ENCODE data around the gene TLR7.

TLR7 gene

GRCh38 chrX:12891915-12892506 is 25.1 kb downstream of the TLR7 start:
- no peak for FAIRE-seq

- FAIRE-seq, result no peak
These were observed 25.8 kb downstream of the TLR7 start for GRCh38 chrX:12892716-12893115.

- FAIRE-seq, result no peak
These were observed 27.5 kb downstream of the TLR7 start for GRCh38 chrX:12894074-12895030.

GRCh38 chrX:12895866-12896265 is 29.0 kb downstream of the TLR7 start:
- FAIRE-seq, result no peak

GRCh38 chrX:12896935-12897334 is 30.1 kb downstream of the TLR7 start:
- no peak for FAIRE-seq

- no peak for FAIRE-seq
These were observed 31.2 kb downstream of the TLR7 start for GRCh38 chrX:12898073-12898472.

- FAIRE-seq, result no peak
These were observed 32.6 kb downstream of the TLR7 start for GRCh38 chrX:12899506-12899905.

GRCh38 chrX:12901486-12901885 is 34.6 kb downstream of the TLR7 start:
- no peak for FAIRE-seq

- FAIRE-seq, result no peak
These were observed 36.8 kb downstream of the TLR7 start for GRCh38 chrX:12903646-12904045.

- no peak for FAIRE-seq
These were observed 39.3 kb downstream of the TLR7 start, which contains the start of gene TLR8 for GRCh38 chrX:12906046-12906761. TSS of gene TLR8 (plus strand) at chrX:12906620. CDS start at chrX:12906707, 87 bp downstream.

GRCh38 chrX:12910423-12911121 is 43.7 kb downstream of the TLR7 start:
- FAIRE-seq, result no peak

DNA sequence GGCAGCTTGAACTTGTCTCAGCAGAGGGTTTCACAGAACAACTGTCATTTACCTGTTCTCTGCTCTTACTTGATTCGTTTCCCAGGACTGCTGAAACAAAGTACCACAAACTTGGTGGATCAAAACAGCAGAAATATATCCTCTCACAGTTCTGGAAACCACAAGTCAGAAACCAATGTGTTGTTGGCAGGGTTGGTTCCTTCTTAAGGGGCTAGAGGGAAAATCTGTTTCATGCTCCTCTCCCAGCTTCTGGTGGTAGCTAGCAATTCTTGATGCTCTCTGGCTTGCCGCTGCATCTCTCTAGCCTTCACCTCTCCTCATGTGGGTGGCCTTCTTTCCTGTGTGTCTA is 44.2 kb downstream of the TLR7 start:
- no peak for FAIRE-seq

DNA sequence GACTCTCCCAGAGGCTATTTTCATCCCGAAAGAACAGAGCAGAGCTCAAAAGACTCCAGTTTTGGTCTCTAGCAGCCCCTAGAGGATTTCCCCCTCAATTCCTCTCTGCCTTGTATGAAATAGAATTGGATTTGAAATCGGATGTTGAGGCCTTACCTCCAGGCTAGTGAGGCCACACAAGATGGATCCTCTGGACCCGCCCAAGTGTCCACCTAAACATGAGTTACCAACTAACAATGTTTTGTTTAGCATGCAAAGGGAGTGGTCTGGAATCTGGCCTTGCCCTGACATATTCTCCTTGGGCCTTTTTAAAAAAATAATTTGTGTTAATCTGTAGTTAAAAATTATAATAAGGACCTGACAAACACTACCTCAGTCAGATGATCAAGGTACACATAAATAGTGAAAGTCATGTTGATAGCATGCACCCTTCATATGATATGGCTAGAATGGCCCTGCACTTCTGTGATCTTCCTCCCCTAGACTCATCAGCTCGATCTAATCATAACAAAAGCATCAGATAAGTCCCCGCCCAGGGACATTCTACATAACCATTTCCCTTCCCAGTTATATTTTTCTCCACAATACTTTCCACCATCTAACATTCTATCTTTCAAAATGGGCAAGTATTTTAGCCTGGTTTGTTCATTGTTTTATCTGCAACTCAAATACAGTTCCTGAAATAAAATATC is 46.1 kb downstream of the TLR7 start:
- no peak for FAIRE-seq

- no peak for FAIRE-seq
These were observed 50.9 kb downstream of the TLR7 start for GRCh38 chrX:12917753-12918152.

GRCh38 chrX:12919051-12919450 is 52.2 kb downstream of the TLR7 start:
- FAIRE-seq, result no peak

GRCh38 chrX:12919620-12920019 is 52.7 kb downstream of the TLR7 start:
- no peak for FAIRE-seq

GRCh38 chrX:12920990-12921389 is 54.1 kb downstream of the TLR7 start:
- no peak for FAIRE-seq

DNA sequence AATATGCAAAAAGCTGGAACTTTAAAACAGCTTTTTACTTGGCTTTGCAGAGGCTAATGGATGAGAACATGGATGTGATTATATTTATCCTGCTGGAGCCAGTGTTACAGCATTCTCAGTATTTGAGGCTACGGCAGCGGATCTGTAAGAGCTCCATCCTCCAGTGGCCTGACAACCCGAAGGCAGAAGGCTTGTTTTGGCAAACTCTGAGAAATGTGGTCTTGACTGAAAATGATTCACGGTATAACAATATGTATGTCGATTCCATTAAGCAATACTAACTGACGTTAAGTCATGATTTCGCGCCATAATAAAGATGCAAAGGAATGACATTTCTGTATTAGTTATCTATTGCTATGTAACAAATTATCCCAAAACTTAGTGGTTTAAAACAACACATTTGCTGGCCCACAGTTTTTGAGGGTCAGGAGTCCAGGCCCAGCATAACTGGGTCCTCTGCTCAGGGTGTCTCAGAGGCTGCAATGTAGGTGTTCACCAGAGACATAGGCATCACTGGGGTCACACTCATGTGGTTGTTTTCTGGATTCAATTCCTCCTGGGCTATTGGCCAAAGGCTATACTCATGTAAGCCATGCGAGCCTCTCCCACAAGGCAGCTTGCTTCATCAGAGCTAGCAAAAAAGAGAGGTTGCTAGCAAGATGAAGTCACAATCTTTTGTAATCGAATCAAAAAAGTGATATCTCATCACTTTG is 55.2 kb downstream of the TLR7 start:
- FAIRE-seq, result no peak

GRCh38 chrX:12922599-12922919 is 55.7 kb downstream of the TLR7 start:
- FAIRE-seq, result no peak

GRCh38 chrX:12929701-12930100 is 62.8 kb downstream of the TLR7 start:
- FAIRE-seq, result no peak

GRCh38 chrX:12930150-12930549 is 63.3 kb downstream of the TLR7 start:
- FAIRE-seq, result no peak

DNA sequence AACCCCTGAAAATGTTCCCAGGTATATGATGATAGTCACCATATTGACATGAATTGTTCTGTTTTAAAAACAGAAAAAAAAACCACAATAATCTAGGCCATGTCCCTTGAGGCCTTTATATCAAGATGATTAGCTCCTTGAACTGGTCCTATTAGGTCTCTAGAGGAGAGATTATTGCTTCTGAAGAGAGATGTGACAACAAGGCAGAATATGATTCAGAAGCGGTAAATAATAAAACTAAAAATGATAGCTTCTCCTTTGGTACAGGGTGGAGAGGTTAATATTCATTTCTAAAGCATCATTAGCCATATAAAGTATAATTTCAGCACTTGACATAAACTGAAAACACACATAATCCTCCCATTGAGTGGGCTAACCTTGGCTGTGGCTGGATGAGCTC is 65.4 kb downstream of the TLR7 start:
- no peak for FAIRE-seq
